HepG2 (cell line): ENCODE results near the gene DNAJC4. TPM values are rescaled to one million over a fixed set of nuclear protein-coding genes. Genes with fewer than 3 reads are reported as not detected.

Experiments used
- ARHGAP35 ChIP-seq: sonication (generic); formaldehyde crosslinking; IDR thresholded peaks from 2 replicates; pipeline ENCODE4 v1.9.0; 2022; ENCODE audit warnings: mild to moderate bottlenecking, inconsistent platforms, moderate library complexity, missing genetic modification reagents, borderline replicate concordance
- ARID2 ChIP-seq: sonication (generic); formaldehyde crosslinking; IDR thresholded peaks from 2 replicates; pipeline ENCODE4 v1.8.1; 2022; ENCODE audit warnings: mild to moderate bottlenecking, missing genetic modification reagents, borderline replicate concordance
- CHD2 ChIP-seq: IDR thresholded peaks from 2 replicates; pipeline ENCODE4 v1.6.1; 2011; ENCODE audit warnings: low read depth, low read length, improper control_type of control experiment
- EHMT2 ChIP-seq: fragments of 200-600 bp; sonication (generic); IDR thresholded peaks from 2 replicates; pipeline ENCODE4 v1.7.0; 2017; ENCODE audit warnings: antibody characterized with exemption, low read depth, low read length, borderline replicate concordance
- ETV6 ChIP-seq: sonication (generic); formaldehyde crosslinking; conservative IDR thresholded peaks from 2 replicates; pipeline ENCODE4 v1.4.0; 2020; ENCODE audit warnings: missing genetic modification reagents
- FOXK1 ChIP-seq: sonication (generic); formaldehyde crosslinking; IDR thresholded peaks from 2 replicates; pipeline ENCODE4 v1.4.0; 2020; ENCODE audit warnings: low read depth, missing genetic modification reagents, borderline replicate concordance
- IRF2 ChIP-seq: IDR thresholded peaks from 2 replicates; pipeline ENCODE4 v1.6.1; 2018; ENCODE audit warnings: missing genetic modification reagents, missing compliant biosample characterization
- ISL2 ChIP-seq: sonication (generic); formaldehyde crosslinking; IDR thresholded peaks from 2 replicates; pipeline ENCODE4 v1.5.0; 2020; ENCODE audit warnings: missing genetic modification reagents
- ISX ChIP-seq: sonication (generic); formaldehyde crosslinking; conservative IDR thresholded peaks from 2 replicates; pipeline ENCODE4 v1.5.0; 2020; ENCODE audit warnings: missing genetic modification reagents
- KDM5A ChIP-seq: fragments of 200-600 bp; sonication (generic); IDR thresholded peaks from 2 replicates; pipeline ENCODE4 v1.7.0; 2018; ENCODE audit warnings: antibody characterized with exemption, mild to moderate bottlenecking, low read length, borderline replicate concordance
- NCOA5 ChIP-seq: sonication (generic); formaldehyde crosslinking; IDR thresholded peaks from 2 replicates; pipeline ENCODE4 v1.4.0; 2020; ENCODE audit warnings: missing genetic modification reagents
- NFATC3 ChIP-seq: sonication (generic); formaldehyde crosslinking; IDR thresholded peaks from 2 replicates; pipeline ENCODE4 v1.5.1; 2020; ENCODE audit warnings: mild to moderate bottlenecking, missing genetic modification reagents
- NFE2L1 ChIP-seq: sonication (generic); formaldehyde crosslinking; IDR thresholded peaks from 2 replicates; pipeline ENCODE4 v1.4.0; 2020; ENCODE audit warnings: missing genetic modification reagents, mild to moderate bottlenecking, borderline replicate concordance
- REPIN1 ChIP-seq: sonication (generic); formaldehyde crosslinking; IDR thresholded peaks from 2 replicates; pipeline ENCODE4 v1.8.0; 2022; ENCODE audit warnings: missing genetic modification reagents, low read depth, mild to moderate bottlenecking, borderline replicate concordance
- SMC3 ChIP-seq: IDR thresholded peaks from 2 replicates; pipeline ENCODE4 v1.6.1; 2011; ENCODE audit warnings: low read length, improper control_type of control experiment
- ZBTB7B ChIP-seq: sonication (generic); formaldehyde crosslinking; IDR thresholded peaks from 2 replicates; pipeline ENCODE4 v1.4.0; 2020; ENCODE audit warnings: missing genetic modification reagents
- ZC3H4 ChIP-seq: sonication (generic); formaldehyde crosslinking; IDR thresholded peaks from 2 replicates; pipeline ENCODE4 v1.4.0; 2020; ENCODE audit warnings: missing genetic modification reagents, borderline replicate concordance
- ZFP1 ChIP-seq: IDR thresholded peaks from 2 replicates; pipeline ENCODE4 v1.6.1; 2016
- ZNF124 ChIP-seq: sonication (generic); formaldehyde crosslinking; IDR thresholded peaks from 2 replicates; pipeline ENCODE4 v1.4.0; 2020; ENCODE audit warnings: missing genetic modification reagents
- ZNF263 ChIP-seq: sonication (generic); formaldehyde crosslinking; IDR thresholded peaks from 2 replicates; pipeline ENCODE4 v1.4.0; 2020; ENCODE audit warnings: missing genetic modification reagents
- ZNF44 ChIP-seq: sonication (generic); formaldehyde crosslinking; IDR thresholded peaks from 2 replicates; pipeline ENCODE4 v1.5.1; 2020; ENCODE audit warnings: mild to moderate bottlenecking, missing genetic modification reagents
- ZNF549 ChIP-seq: sonication (generic); formaldehyde crosslinking; IDR thresholded peaks from 2 replicates; pipeline ENCODE4 v1.5.0; 2020; ENCODE audit warnings: missing genetic modification reagents
- ZNF790 ChIP-seq: sonication (generic); formaldehyde crosslinking; IDR thresholded peaks from 2 replicates; pipeline ENCODE4 v1.8.0; 2022; ENCODE audit warnings: missing genetic modification reagents, mild to moderate bottlenecking, borderline replicate concordance
- polyA plus RNA-seq, 8 experiments: library from polyadenylated mRNA; depleted of rRNA in 3 of 8; stranded (reverse) in 7 of 8; unstranded in 1 of 8; fragments of >200 nt; fragmentation: Illumina TruSeq in 4 of 8; extraction: Trizol in 4 of 8; gene quantifications; 2 replicates each; pipeline versions ENCODE4 v1.2.1 to v1.2.3, GENCODE V29; 2011 to 2016; ENCODE audit warnings: low read depth in 4 of 8, missing spikeins in 1 of 8, mixed read lengths in 1 of 8; ENCODE audit not compliant: insufficient read depth in 1 of 8
- total RNA-seq, 5 experiments: library from RNA; depleted of rRNA; stranded (reverse); fragments of >200 nt; fragmentation: Illumina TruSeq; extraction: Trizol; gene quantifications; 2 replicates each; pipeline ENCODE4 v1.2.3, GENCODE V29; 2016; ENCODE audit warnings: low read depth in 1 of 5
- TF ChIP-seq, protein P1 (sequence below): sonication (generic); formaldehyde crosslinking; IDR thresholded peaks from 2 replicates; pipeline ENCODE4 v1.8.0; 2023; ENCODE audit warnings: mild to moderate bottlenecking, missing genetic modification reagents
- TF ChIP-seq, protein P2 (sequence below): sonication (generic); formaldehyde crosslinking; IDR thresholded peaks from 2 replicates; pipeline ENCODE4 v1.9.0; 2021; ENCODE audit warnings: missing genetic modification reagents, borderline replicate concordance
- TF ChIP-seq, protein P3 (sequence below): sonication (generic); formaldehyde crosslinking; IDR thresholded peaks from 2 replicates; pipeline ENCODE4 v1.5.0; 2020; ENCODE audit warnings: missing genetic modification reagents

Gene DNAJC4
- total and polyA plus RNA-seq, 2 of the 13 experiments (the other 11 are each of a cell fraction or from before 2014, with no cell fraction given): 10.3 to 60.8 TPM

GRCh38 chr11:64241491-64242374 is 11.4 kb downstream of the DNAJC4 start (continued):
- TF ChIP-seq ZNF790 (CRISPR knock-in tag): peak; percentile 47
- TF ChIP-seq IRF2 (CRISPR knock-in tag): no peak
- no peak for TF ChIP-seq REPIN1 (CRISPR knock-in tag)
- TF ChIP-seq ARHGAP35 (CRISPR knock-in tag): 0 out of 2 replicates have a peak, but pooled peaks have one; percentile 15
- TF ChIP-seq ISL2 (CRISPR knock-in tag): no peak
- no peak for TF ChIP-seq ZC3H4 (CRISPR knock-in tag)
- TF ChIP-seq ARID2: no peak
- no peak for TF ChIP-seq FOXK1
- TF ChIP-seq ZNF263 (CRISPR knock-in tag): no peak
- peak; percentile 42; the same call in 1 of the 2 replicates for TF ChIP-seq ZBTB7B (CRISPR knock-in tag)
- TF ChIP-seq KDM5A: 0 out of 2 replicates have a peak, but pooled peaks have one; percentile 11
- TF ChIP-seq ZNF549 (CRISPR knock-in tag): 0 out of 2 replicates have a peak, but pooled peaks have one; percentile 59
- TF ChIP-seq EHMT2: no peak
- TF ChIP-seq, protein P1, sequence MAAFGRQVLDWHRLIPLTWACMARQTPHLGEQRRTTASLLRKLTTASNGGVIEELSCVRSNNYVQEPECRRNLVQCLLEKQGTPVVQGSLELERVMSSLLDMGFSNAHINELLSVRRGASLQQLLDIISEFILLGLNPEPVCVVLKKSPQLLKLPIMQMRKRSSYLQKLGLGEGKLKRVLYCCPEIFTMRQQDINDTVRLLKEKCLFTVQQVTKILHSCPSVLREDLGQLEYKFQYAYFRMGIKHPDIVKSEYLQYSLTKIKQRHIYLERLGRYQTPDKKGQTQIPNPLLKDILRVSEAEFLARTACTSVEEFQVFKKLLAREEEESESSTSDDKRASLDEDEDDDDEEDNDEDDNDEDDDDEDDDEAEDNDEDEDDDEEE (CRISPR knock-in tag): peak; percentile 41; the same call in 1 of the 2 replicates
- TF ChIP-seq, protein P2, sequence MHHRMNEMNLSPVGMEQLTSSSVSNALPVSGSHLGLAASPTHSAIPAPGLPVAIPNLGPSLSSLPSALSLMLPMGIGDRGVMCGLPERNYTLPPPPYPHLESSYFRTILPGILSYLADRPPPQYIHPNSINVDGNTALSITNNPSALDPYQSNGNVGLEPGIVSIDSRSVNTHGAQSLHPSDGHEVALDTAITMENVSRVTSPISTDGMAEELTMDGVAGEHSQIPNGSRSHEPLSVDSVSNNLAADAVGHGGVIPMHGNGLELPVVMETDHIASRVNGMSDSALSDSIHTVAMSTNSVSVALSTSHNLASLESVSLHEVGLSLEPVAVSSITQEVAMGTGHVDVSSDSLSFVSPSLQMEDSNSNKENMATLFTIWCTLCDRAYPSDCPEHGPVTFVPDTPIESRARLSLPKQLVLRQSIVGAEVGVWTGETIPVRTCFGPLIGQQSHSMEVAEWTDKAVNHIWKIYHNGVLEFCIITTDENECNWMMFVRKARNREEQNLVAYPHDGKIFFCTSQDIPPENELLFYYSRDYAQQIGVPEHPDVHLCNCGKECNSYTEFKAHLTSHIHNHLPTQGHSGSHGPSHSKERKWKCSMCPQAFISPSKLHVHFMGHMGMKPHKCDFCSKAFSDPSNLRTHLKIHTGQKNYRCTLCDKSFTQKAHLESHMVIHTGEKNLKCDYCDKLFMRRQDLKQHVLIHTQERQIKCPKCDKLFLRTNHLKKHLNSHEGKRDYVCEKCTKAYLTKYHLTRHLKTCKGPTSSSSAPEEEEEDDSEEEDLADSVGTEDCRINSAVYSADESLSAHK: no peak
- TF ChIP-seq, protein P3, sequence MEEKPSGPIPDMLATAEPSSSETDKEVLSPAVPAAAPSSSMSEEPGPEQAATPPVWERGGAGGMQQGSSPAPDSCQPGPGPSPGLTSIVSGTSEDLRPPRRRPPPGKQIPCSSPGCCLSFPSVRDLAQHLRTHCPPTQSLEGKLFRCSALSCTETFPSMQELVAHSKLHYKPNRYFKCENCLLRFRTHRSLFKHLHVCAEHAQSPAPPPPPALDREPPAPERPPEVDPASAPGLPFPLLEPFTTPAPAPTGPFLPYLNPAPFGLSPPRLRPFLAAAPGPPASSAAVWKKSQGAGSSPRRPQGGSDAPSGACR (CRISPR knock-in tag): no peak; the same call in 1 of the 2 replicates
- TF ChIP-seq ZFP1 (CRISPR knock-in tag): no peak
- no peak for TF ChIP-seq SMC3
- 0 out of 2 replicates have a peak, but pooled peaks have one; percentile 47 for TF ChIP-seq NFATC3 (CRISPR knock-in tag)
- no peak for TF ChIP-seq NCOA5 (CRISPR knock-in tag)
- no peak; the same call in 1 of the 2 replicates for TF ChIP-seq ETV6
- no peak for TF ChIP-seq ZNF44 (CRISPR knock-in tag)
- no peak for TF ChIP-seq CHD2
- TF ChIP-seq ISX: no peak
- TF ChIP-seq ZNF124 (CRISPR knock-in tag): no peak
- no peak for TF ChIP-seq NFE2L1 (CRISPR knock-in tag)
